D721Med (cell line): ENCODE data around the gene TDRD15.
"Not testable (repeated sequence)": the region's sequence is repeated elsewhere in the genome, so short reads cannot be mapped to it uniquely, and the experiment has no call there.

Experiments used
- DNase-seq: peaks from one replicate; pipeline ENCODE4 v3.0.0; 2011; ENCODE audit warnings: low spot score; ENCODE audit not compliant: insufficient read length
- FAIRE-seq: peaks from 2 replicates; lab custom pipeline; 2011; peaks lifted over from hg19 to GRCh38; lab: Jason Lieb, UNC
- CTCF ChIP-seq: IDR thresholded peaks from 2 replicates; pipeline ENCODE4 v1.5.1; 2012; ENCODE audit warnings: mild to moderate bottlenecking, control low read depth; ENCODE audit not compliant: insufficient read depth; ENCODE audit errors: missing control alignments

The TDRD15 gene

GRCh38 chr2:21096458-21096857 is 27.3 kb upstream of the TDRD15 start:
- no peak for FAIRE-seq
- DNase-seq = no peak
- TF ChIP-seq CTCF = no peak

GRCh38 chr2:21097331-21097730 is 26.4 kb upstream of the TDRD15 start:
- TF ChIP-seq CTCF = no peak
- FAIRE-seq = no peak
- DNase-seq = no peak

GRCh38 chr2:21098294-21098693 is 25.5 kb upstream of the TDRD15 start:
- no peak for DNase-seq
- no peak for FAIRE-seq
- no peak for TF ChIP-seq CTCF

GRCh38 chr2:21099281-21099907 is 24.4 kb upstream of the TDRD15 start:
- FAIRE-seq (no peak), DNase-seq (no peak)
- no peak for TF ChIP-seq CTCF

GRCh38 chr2:21101514-21102155 is 22.1 kb upstream of the TDRD15 start:
- not testable (repeated sequence) for DNase-seq, FAIRE-seq

- no peak for TF ChIP-seq CTCF
- FAIRE-seq (no peak), DNase-seq (no peak)
Measured at GRCh38 chr2:21102356-21102755, 21.4 kb upstream of the TDRD15 start.

GRCh38 chr2:21103274-21103891 is 20.4 kb upstream of the TDRD15 start:
- TF ChIP-seq CTCF = no peak
- DNase-seq (no peak), FAIRE-seq (no peak)
